Suprapubic skin (tissue), 4 donors: ENCODE results near the gene ZNF655. TPM values are rescaled to one million over a fixed set of nuclear protein-coding genes. Genes with fewer than 3 reads are reported as not detected.
"Not testable (repeated sequence)": the region's sequence is repeated elsewhere in the genome, so short reads cannot be mapped to it uniquely, and the experiment has no call there.

Experiments
- DNase-seq, 2 donors: peaks; one replicate each; pipeline ENCODE4 v3.0.0-alpha.2; 2019; ENCODE audit warnings: low spot score in 2 of 2
- H3K27ac ChIP-seq: fragments of 200-600 bp; sonication (generic); one replicate; pipeline ENCODE4 v1.5.1; 2019
- H3K27me3 ChIP-seq: fragments of 200-600 bp; sonication (generic); one replicate; pipeline ENCODE4 v1.5.1; 2019
- H3K36me3 ChIP-seq: fragments of 200-600 bp; sonication (generic); one replicate; pipeline ENCODE4 v1.5.1; 2019
- H3K4me1 ChIP-seq: fragments of 200-600 bp; sonication (generic); one replicate; pipeline ENCODE4 v1.5.1; 2019
- H3K4me3 ChIP-seq: fragments of 200-600 bp; sonication (generic); one replicate; pipeline ENCODE4 v1.5.1; 2019; ENCODE audit warnings: mild to moderate bottlenecking
- H3K9me3 ChIP-seq: fragments of 200-600 bp; sonication (generic); one replicate; pipeline ENCODE4 v1.5.1; 2019
- CTCF ChIP-seq, 2 donors: fragments of 200-600 bp in 1 of 2; fragments of 450-650 bp in 1 of 2; sonication (generic) in 1 of 2; IDR thresholded peaks; one replicate each; pipeline ENCODE4 v1.5.1; 2016 to 2019; ENCODE audit warnings: antibody characterized with exemption in 2 of 2, mild to moderate bottlenecking in 1 of 2, moderate library complexity in 1 of 2
- EP300 ChIP-seq: sonication (generic); formaldehyde crosslinking; IDR thresholded peaks from one replicate; pipeline ENCODE4 v1.6.1; 2017; ENCODE audit warnings: antibody characterized with exemption
- POLR2A ChIP-seq, 2 donors: fragments of 450-650 bp; IDR thresholded peaks; one replicate each; pipeline ENCODE4 v1.6.1; 2017; ENCODE audit warnings: antibody characterized with exemption in 2 of 2, mild to moderate bottlenecking in 2 of 2, moderate library complexity in 2 of 2
- POLR2AphosphoS5 ChIP-seq, 3 donors: sonication (generic); formaldehyde crosslinking; IDR thresholded peaks; one replicate each; pipeline ENCODE4 v1.6.1; 2017; ENCODE audit warnings: antibody characterized with exemption in 3 of 3
- WGBS: methylation state at CpG from one replicate; pipeline ENCODE4 v1.1.5; 2018; 5-methylcytosine and 5-hydroxymethylcytosine counted together
- total RNA-seq, 4 donors: library from RNA; depleted of rRNA; stranded (reverse); fragments of >200 nt; gene quantifications; one replicate each; pipeline ENCODE4 v1.1.0, GENCODE V29; 2016

ZNF655 gene
- total RNA-seq, 4 donors from 2014 or later: 122 to 240 (median 146) TPM

GRCh38 chr7:99543916-99544315, 14.5 kb upstream of the ZNF655 start:
- DNase-seq: peak in 1 of 2 donors; percentile 7
- Histone ChIP-seq H3K27me3 (no peaks in the 10 kb centered on the region), H3K9me3 (peaks cover 13% of the 10 kb centered on the region), H3K27ac (no peak overlapping the region), H3K4me1 (no peaks in the 10 kb centered on the region), H3K4me3 (no peak overlapping the region), H3K36me3 (peaks cover 11% of the 10 kb centered on the region)
- WGBS: 95% methylated on average over 6 of the region's 6 CpGs
- TF ChIP-seq EP300: no peak

GRCh38 chr7:99545308-99545707, 13.1 kb upstream of the ZNF655 start:
- peak in 1 of 2 donors; percentile 43 for DNase-seq
- H3K4me1 ChIP-seq, H3K27me3 ChIP-seq, H3K4me3 ChIP-seq, H3K9me3 ChIP-seq, H3K27ac ChIP-seq: not testable (repeated sequence)
- WGBS: 95% methylated on average over 5 of the region's 5 CpGs
- peaks cover 11% of the 10 kb centered on the region for H3K36me3 ChIP-seq

- Histone ChIP-seq H3K36me3 (peaks cover 14% of the 10 kb centered on the region), H3K4me1 (peaks cover 18% of the 10 kb centered on the region)
- not testable (repeated sequence) for H3K27me3 ChIP-seq, DNase-seq, H3K27ac ChIP-seq, H3K9me3 ChIP-seq, H3K4me3 ChIP-seq
- 100% methylated on average over 2 of the region's 2 CpGs for WGBS
These were observed 8.9 kb upstream of the ZNF655 start for GRCh38 chr7:99549545-99549944.

GRCh38 chr7:99551334-99551733, 7.1 kb upstream of the ZNF655 start:
- no peaks in the 10 kb centered on the region for H3K27me3 ChIP-seq
- DNase-seq: no peak
- peak overlapping the region; percentile 98 for H3K4me3 ChIP-seq
- WGBS: 18% methylated on average over 9 of the region's 15 CpGs
- TF ChIP-seq POLR2AphosphoS5 (IDR thresholded peaks at IDR 0.05): no peak
- TF ChIP-seq CTCF (IDR thresholded peaks at IDR 0.05): no peak
- no peak for TF ChIP-seq POLR2A (IDR thresholded peaks at IDR 0.05)
- no peak for TF ChIP-seq EP300
- peak overlapping the region; percentile 88 for H3K27ac ChIP-seq
- peaks cover 14% of the 10 kb centered on the region for H3K36me3 ChIP-seq
- H3K9me3 ChIP-seq: no peaks in the 10 kb centered on the region
- peaks cover 18% of the 10 kb centered on the region for H3K4me1 ChIP-seq

GRCh38 chr7:99551767-99552463, 6.5 kb upstream of the ZNF655 start, which contains the start of gene FAM200A:
TSS of gene FAM200A (minus strand) at chr7:99552114. CDS start at chr7:99548407, 3,707 bp downstream.
- H3K36me3 ChIP-seq: peaks cover 14% of the 10 kb centered on the region
- peak within 1 kb of the TSS; percentile 98 for H3K4me3 ChIP-seq
- whole genome bisulfite sequencing: 0% methylated on average over 9 of the region's 37 CpGs
- peak; percentile 87 to 89 for DNase-seq
- peak within 1 kb of the TSS; percentile 88 for H3K27ac ChIP-seq
- peaks cover 18% of the 10 kb centered on the region for H3K4me1 ChIP-seq
- no peaks in the 10 kb centered on the region for H3K27me3 ChIP-seq
- TF ChIP-seq POLR2AphosphoS5 (IDR thresholded peaks at IDR 0.05) (peak in 2 of 3 donors; percentile 57 to 85), EP300 (no peak), POLR2A (IDR thresholded peaks at IDR 0.05) (peak in 1 of 2 donors; percentile 89)
- no peaks in the 10 kb centered on the region for H3K9me3 ChIP-seq

GRCh38 chr7:99553039-99553438, 5.4 kb upstream of the ZNF655 start:
- Histone ChIP-seq H3K4me3 (no peak overlapping the region), H3K36me3 (peaks cover 9% of the 10 kb centered on the region), H3K9me3 (no peaks in the 10 kb centered on the region), H3K4me1 (peaks cover 27% of the 10 kb centered on the region), H3K27ac (no peak overlapping the region), H3K27me3 (no peaks in the 10 kb centered on the region)
- no peak for TF ChIP-seq POLR2AphosphoS5 (IDR thresholded peaks at IDR 0.05)
- no peak for TF ChIP-seq POLR2A (IDR thresholded peaks at IDR 0.05)
- WGBS: 93% methylated on average over 4 of the region's 4 CpGs
- DNase-seq: no peak

GRCh38 chr7:99554939-99555338, 3.5 kb upstream of the ZNF655 start:
- Histone ChIP-seq H3K9me3 (no peaks in the 10 kb centered on the region), H3K27me3 (no peaks in the 10 kb centered on the region), H3K4me3 (no peak overlapping the region), H3K36me3 (peaks cover 3% of the 10 kb centered on the region), H3K27ac (no peak overlapping the region), H3K4me1 (peaks cover 34% of the 10 kb centered on the region)
- WGBS: 62% methylated on average over 2 of the region's 2 CpGs
- no peak for DNase-seq
- no peak for TF ChIP-seq CTCF (IDR thresholded peaks at IDR 0.05)
- no peak for TF ChIP-seq POLR2AphosphoS5 (IDR thresholded peaks at IDR 0.05)
- TF ChIP-seq POLR2A (IDR thresholded peaks at IDR 0.05): no peak
- TF ChIP-seq EP300: no peak
